HG02970 (cell line): ENCODE data around the gene PKP1.

Experiments
- ATAC-seq: cut with Tn5 transposase; IDR thresholded peaks from one replicate; pipeline ENCODE4 v1.9.1; 2021; ENCODE audit warnings: mild to moderate bottlenecking, moderate library complexity, moderate number of reproducible peaks; ENCODE audit not compliant: unreplicated experiment, low FRiP score

PKP1 gene

DNA sequence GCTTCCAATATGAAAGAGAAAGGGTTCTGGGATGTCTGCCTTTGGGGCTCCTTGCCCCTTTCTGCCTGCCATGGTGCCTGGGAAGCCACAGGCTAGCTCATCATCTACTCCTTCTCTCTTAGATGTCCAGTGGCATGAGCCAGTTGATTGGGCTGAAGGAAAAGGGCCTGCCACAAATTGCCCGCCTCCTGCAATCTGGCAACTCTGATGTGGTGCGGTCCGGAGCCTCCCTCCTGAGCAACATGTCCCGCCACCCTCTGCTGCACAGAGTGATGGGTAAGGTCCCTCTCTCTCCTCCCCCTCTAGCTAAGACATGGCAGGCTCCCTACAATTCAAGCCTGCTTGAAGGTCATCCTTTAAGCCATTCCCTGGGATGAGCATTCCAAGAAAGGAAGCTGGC, 41.0 kb downstream of the PKP1 start:
- ATAC-seq, result no peak

- no peak for ATAC-seq
Observed at GRCh38 chr1:201324821-201325677, 41.7 kb downstream of the PKP1 start.

DNA sequence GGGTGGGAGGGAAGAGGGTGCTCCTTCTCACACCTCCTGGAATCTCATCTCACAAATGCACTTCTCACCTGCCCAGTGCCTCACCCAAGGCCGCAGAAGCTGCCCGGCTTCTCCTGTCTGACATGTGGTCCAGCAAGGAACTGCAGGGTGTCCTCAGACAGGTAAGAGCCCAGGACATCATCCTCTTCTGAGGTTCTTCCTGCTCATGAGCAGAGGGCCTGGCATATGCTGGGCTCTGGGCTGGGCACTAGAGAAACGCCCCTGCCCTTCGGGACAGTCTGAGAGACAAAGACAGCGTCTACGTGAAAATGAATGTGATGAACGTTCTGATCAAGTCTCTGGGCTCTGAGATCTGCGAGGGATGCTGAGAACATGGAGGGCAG, 42.4 kb downstream of the PKP1 start:
- no peak for ATAC-seq

GRCh38 chr1:201326710-201327109, 43.4 kb downstream of the PKP1 start:
- ATAC-seq, result no peak

DNA sequence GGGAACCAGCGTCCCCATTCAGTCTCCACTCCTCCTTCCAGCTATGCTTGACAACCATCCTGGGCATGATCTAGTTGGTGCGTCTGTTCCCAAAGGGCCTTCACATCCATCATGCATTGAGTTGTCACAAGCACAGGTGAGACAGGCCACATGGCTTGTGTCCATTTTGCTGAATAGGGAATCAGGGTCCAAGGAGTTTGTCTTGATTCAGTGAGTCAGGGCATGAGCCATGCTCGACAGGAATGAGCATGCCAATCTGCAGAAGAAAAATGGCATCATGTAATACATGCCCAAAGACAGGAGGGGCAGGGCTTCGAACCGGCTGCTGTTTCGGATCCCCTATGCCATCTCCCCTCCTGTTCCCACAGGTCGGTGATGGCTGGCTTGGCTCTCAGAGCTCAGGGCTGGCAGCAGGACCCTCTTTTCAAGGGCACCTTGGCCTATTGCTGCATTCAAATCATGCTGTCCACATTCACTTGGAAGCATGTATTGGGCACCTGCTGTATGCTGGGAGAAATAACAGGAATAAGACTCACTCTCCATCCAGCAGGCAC, 44.5 kb downstream of the PKP1 start:
- ATAC-seq, result no peak

- ATAC-seq, result no peak
Observed at GRCh38 chr1:201328576-201328975, 45.3 kb downstream of the PKP1 start.

- no peak for ATAC-seq
Observed at GRCh38 chr1:201329286-201329685, 46.0 kb downstream of the PKP1 start.

DNA sequence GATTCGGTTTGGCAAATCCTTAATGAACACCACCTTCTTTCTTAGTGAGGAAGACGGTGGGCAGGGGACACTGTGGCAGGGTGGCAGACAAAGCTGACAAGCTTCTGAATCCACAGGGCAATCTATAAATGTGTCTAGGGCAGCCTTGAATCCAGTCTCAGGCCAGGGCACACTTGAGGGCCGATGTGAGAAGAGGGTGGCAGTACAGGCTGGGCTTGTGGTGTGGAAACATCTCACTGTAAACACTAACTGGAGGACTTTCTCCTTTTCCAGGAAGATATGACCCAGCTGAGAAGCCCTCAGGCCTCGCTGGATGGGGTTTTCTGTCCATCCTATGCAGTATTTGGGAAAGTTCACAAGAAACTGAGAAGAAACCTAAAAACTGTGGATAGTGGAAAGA, 46.5 kb downstream of the PKP1 start:
- no peak for ATAC-seq

GRCh38 chr1:201330541-201330940, 47.2 kb downstream of the PKP1 start:
- no peak for ATAC-seq

GRCh38 chr1:201331166-201331565, 47.9 kb downstream of the PKP1 start:
- no peak for ATAC-seq

DNA sequence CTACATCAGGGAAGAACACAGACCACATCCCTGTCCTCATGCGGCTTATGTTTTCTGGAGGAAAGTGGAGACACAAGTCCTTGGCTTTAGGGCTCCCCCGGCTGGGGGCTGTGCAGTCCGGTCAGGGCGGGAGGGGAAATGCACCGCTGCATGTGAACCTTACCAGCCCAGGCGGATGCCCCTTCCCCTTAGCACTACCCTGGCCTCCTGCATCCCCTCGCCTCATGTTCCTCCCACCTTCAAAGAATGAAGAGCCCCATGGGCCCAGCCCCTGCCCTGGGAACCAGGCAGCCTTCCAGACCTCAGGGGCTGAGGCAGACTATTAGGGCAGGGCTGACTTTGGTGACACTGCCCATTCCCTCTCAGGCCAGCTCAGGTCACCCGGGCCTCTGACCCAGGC, 48.7 kb downstream of the PKP1 start:
- no peak for ATAC-seq

- no peak for ATAC-seq
Observed at GRCh38 chr1:201332616-201333335, 49.5 kb downstream of the PKP1 start.

GRCh38 chr1:201334325-201335173, 51.2 kb downstream of the PKP1 start:
- no peak for ATAC-seq

- ATAC-seq, result no peak
Observed at GRCh38 chr1:201335174-201335870, 52.0 kb downstream of the PKP1 start.

- no peak for ATAC-seq
Observed at GRCh38 chr1:201335901-201336300, 52.6 kb downstream of the PKP1 start.

DNA sequence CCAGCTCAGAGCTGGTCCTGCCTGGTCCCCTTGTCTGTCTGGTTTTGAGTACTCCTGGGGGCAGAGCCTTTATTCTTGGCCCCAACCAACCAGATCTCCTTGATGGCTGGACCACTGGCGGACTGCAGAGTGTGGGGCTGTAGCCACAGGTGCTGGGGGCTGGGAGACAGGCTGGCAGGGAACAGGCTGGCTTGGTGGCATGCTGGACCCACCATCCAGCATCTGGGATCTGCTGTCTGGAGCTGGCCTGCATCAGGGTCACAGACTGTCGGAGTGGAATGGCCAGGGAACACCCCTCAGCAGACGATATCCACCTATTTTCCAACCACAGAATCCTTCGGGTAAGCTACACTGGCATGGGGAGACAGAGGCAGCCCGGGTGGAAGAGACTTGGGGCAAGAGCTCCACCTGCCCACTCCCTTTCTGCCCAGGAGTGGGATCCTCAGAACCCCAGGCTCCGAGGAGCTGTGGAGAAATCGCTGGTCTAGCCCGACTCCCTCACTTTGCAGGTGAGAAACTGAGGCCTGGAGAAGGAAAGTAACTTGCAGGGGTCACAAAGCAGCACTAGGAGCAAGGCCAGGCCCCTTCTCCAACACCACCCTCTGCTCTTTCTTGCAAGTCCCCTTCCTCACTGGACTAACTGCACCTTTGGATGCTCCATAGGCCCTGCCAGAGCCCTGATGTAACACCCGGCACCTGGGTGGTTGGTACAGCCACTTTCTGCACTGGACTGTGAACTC, 53.6 kb downstream of the PKP1 start:
- no peak for ATAC-seq

- no peak for ATAC-seq
Observed at GRCh38 chr1:201341377-201341776, 58.1 kb downstream of the PKP1 start.

GRCh38 chr1:201344206-201345080, 61.1 kb downstream of the PKP1 start:
- ATAC-seq, result no peak

DNA sequence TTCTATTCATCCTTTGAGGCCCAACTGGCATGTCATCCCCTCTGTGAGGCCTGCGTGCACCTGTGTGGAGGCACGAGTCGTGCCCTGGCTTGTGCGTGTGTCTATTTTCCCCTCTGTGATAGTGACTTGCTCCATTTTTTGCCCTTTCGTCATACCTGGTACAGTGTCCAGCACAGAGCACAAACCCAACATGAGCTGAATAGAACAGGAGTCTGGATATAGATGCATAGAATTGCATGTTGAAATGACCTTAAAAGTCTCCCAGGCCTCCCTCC, 61.7 kb downstream of the PKP1 start:
- no peak for ATAC-seq
